ENCODE measurements around the gene CNOT4.

Gene CNOT4

GRCh38 chr7:135372222-135372621 is 137.7 kb downstream of the CNOT4 start:
- H3K4me3 ChIP-seq = no peak overlapping the region
- H3K27ac ChIP-seq = no peak overlapping the region
- DNase-seq (ENCODE audit: low read depth, low spot score) = no peak
- H3K36me3 ChIP-seq (ENCODE audit: insufficient read depth, low read length) = no peaks in the 10 kb centered on the region
- no peak for TF ChIP-seq FOXP2 (optimal IDR thresholded peaks at IDR 0.05; ENCODE audit: control extremely low read depth, extremely low read length, insufficient read depth)
- no peaks in the 10 kb centered on the region for H3K9me3 ChIP-seq (ENCODE audit: low read depth, low read length)
- H3K9ac ChIP-seq (ENCODE audit: insufficient read length) = no peak overlapping the region

- Histone ChIP-seq H3K36me3 (ENCODE audit: insufficient read depth, low read length) (no peaks in the 10 kb centered on the region), H3K9me3 (ENCODE audit: low read depth, low read length) (no peaks in the 10 kb centered on the region), H3K9ac (ENCODE audit: insufficient read length) (no peak overlapping the region), H3K4me3 (no peak overlapping the region), H3K27ac (no peak overlapping the region)
- DNase-seq (ENCODE audit: low read depth, low spot score) = no peak
- TF ChIP-seq POLR2AphosphoS5 (IDR thresholded peaks at IDR 0.05; ENCODE audit: borderline replicate concordance, low read depth, low read length) (no peak), EZH2 (IDR thresholded peaks at IDR 0.05) (no peak), FOXP2 (optimal IDR thresholded peaks at IDR 0.05; ENCODE audit: control extremely low read depth, extremely low read length, insufficient read depth) (no peak)
These were observed 139.2 kb downstream of the CNOT4 start for GRCh38 chr7:135370656-135371055.

GRCh38 chr7:135369405-135369804 is 140.5 kb downstream of the CNOT4 start:
- no peak for DNase-seq (ENCODE audit: low read depth, low spot score)
- no peaks in the 10 kb centered on the region for H3K36me3 ChIP-seq (ENCODE audit: insufficient read depth, low read length)
- no peaks in the 10 kb centered on the region for H3K9me3 ChIP-seq (ENCODE audit: low read depth, low read length)
- no peak overlapping the region for H3K9ac ChIP-seq (ENCODE audit: insufficient read length)
- H3K4me3 ChIP-seq = no peak overlapping the region
- H3K27ac ChIP-seq = no peak overlapping the region
- TF ChIP-seq POLR2AphosphoS5 (IDR thresholded peaks at IDR 0.05; ENCODE audit: borderline replicate concordance, low read depth, low read length) = no peak
- no peak for TF ChIP-seq FOXP2 (optimal IDR thresholded peaks at IDR 0.05; ENCODE audit: control extremely low read depth, extremely low read length, insufficient read depth)
- no peak for TF ChIP-seq EZH2 (IDR thresholded peaks at IDR 0.05)

GRCh38 chr7:135368416-135369186 is 141.3 kb downstream of the CNOT4 start:
- no peaks in the 10 kb centered on the region for H3K36me3 ChIP-seq (ENCODE audit: insufficient read depth, low read length)
- no peak for TF ChIP-seq POLR2AphosphoS5 (IDR thresholded peaks at IDR 0.05; ENCODE audit: borderline replicate concordance, low read depth, low read length)
- no peak for TF ChIP-seq FOXP2 (optimal IDR thresholded peaks at IDR 0.05; ENCODE audit: control extremely low read depth, extremely low read length, insufficient read depth)
- TF ChIP-seq EZH2 (IDR thresholded peaks at IDR 0.05) = no peak
- H3K27ac ChIP-seq = no peak overlapping the region
- H3K9me3 ChIP-seq (ENCODE audit: low read depth, low read length) = no peaks in the 10 kb centered on the region
- no peak overlapping the region for H3K9ac ChIP-seq (ENCODE audit: insufficient read length)
- DNase-seq (ENCODE audit: low read depth, low spot score) = no peak
- no peak overlapping the region for H3K4me3 ChIP-seq

GRCh38 chr7:135366843-135367508 is 142.9 kb downstream of the CNOT4 start:
- Histone ChIP-seq H3K4me3 (no peak overlapping the region), H3K9ac (ENCODE audit: insufficient read length) (no peak overlapping the region), H3K27ac (no peak overlapping the region), H3K9me3 (ENCODE audit: low read depth, low read length) (no peaks in the 10 kb centered on the region), H3K36me3 (ENCODE audit: insufficient read depth, low read length) (peaks cover 11% of the 10 kb centered on the region; the same call in 1 of the 2 replicates)
- no peak for TF ChIP-seq FOXP2 (optimal IDR thresholded peaks at IDR 0.05; ENCODE audit: control extremely low read depth, extremely low read length, insufficient read depth)
- TF ChIP-seq EZH2 (IDR thresholded peaks at IDR 0.05) = no peak
- DNase-seq (ENCODE audit: low read depth, low spot score) = no peak

GRCh38 chr7:135365721-135366120 is 144.2 kb downstream of the CNOT4 start:
- no peak overlapping the region for H3K4me3 ChIP-seq
- no peaks in the 10 kb centered on the region for H3K9me3 ChIP-seq (ENCODE audit: low read depth, low read length)
- H3K27ac ChIP-seq = no peak overlapping the region
- TF ChIP-seq POLR2AphosphoS5 (IDR thresholded peaks at IDR 0.05; ENCODE audit: borderline replicate concordance, low read depth, low read length) = no peak
- TF ChIP-seq EZH2 (IDR thresholded peaks at IDR 0.05) = no peak
- no peak for TF ChIP-seq FOXP2 (optimal IDR thresholded peaks at IDR 0.05; ENCODE audit: control extremely low read depth, extremely low read length, insufficient read depth)
- DNase-seq (ENCODE audit: low read depth, low spot score) = no peak
- no peak overlapping the region for H3K9ac ChIP-seq (ENCODE audit: insufficient read length)
- H3K36me3 ChIP-seq (ENCODE audit: insufficient read depth, low read length) = peaks cover 11% of the 10 kb centered on the region; the same call in 1 of the 2 replicates

- Histone ChIP-seq H3K36me3 (ENCODE audit: insufficient read depth, low read length) (peaks cover 11% of the 10 kb centered on the region; the same call in 1 of the 2 replicates), H3K4me3 (no peak overlapping the region), H3K27ac (no peak overlapping the region), H3K9ac (ENCODE audit: insufficient read length) (no peak overlapping the region), H3K9me3 (ENCODE audit: low read depth, low read length) (no peaks in the 10 kb centered on the region)
- DNase-seq (ENCODE audit: low read depth, low spot score) = no peak
- TF ChIP-seq FOXP2 (optimal IDR thresholded peaks at IDR 0.05; ENCODE audit: control extremely low read depth, extremely low read length, insufficient read depth) = no peak
- TF ChIP-seq EZH2 (IDR thresholded peaks at IDR 0.05) = no peak
- TF ChIP-seq POLR2AphosphoS5 (IDR thresholded peaks at IDR 0.05; ENCODE audit: borderline replicate concordance, low read depth, low read length) = no peak
These were observed 145.7 kb downstream of the CNOT4 start for GRCh38 chr7:135364206-135364605.

- no peak for DNase-seq (ENCODE audit: low read depth, low spot score)
- Histone ChIP-seq H3K4me3 (no peak overlapping the region), H3K9me3 (ENCODE audit: low read depth, low read length) (no peaks in the 10 kb centered on the region), H3K36me3 (ENCODE audit: insufficient read depth, low read length) (peaks cover 11% of the 10 kb centered on the region; the same call in 1 of the 2 replicates), H3K27ac (no peak overlapping the region), H3K9ac (ENCODE audit: insufficient read length) (no peak overlapping the region)
- no peak for TF ChIP-seq POLR2AphosphoS5 (IDR thresholded peaks at IDR 0.05; ENCODE audit: borderline replicate concordance, low read depth, low read length)
- TF ChIP-seq FOXP2 (optimal IDR thresholded peaks at IDR 0.05; ENCODE audit: control extremely low read depth, extremely low read length, insufficient read depth) = no peak
- TF ChIP-seq EZH2 (IDR thresholded peaks at IDR 0.05) = no peak
These were observed 147.0 kb downstream of the CNOT4 start for GRCh38 chr7:135362871-135363270.

Data from SK-N-MC (cell line).